NCI-H2196 treated with DMSO at 0.1 percent for 48 hours (cell line): ENCODE data around the gene PRKCE.

Experiments
- DNase-seq: peaks from one replicate; lab custom pipeline; 2025; ENCODE audit not compliant: unreplicated experiment; lab: John Stamatoyannopoulos, UW

The PRKCE gene

GRCh38 chr2:46058140-46058539 lies 406.7 kb downstream of the PRKCE start:
- no peak for DNase-seq

GRCh38 chr2:46062637-46063412 lies 411.4 kb downstream of the PRKCE start:
- DNase-seq = peak; percentile 52

- DNase-seq = no peak
Measured at GRCh38 chr2:46064396-46064795, 412.9 kb downstream of the PRKCE start.

- DNase-seq = no peak
Measured at GRCh38 chr2:46065152-46065551, 413.7 kb downstream of the PRKCE start.

GRCh38 chr2:46066116-46066515 lies 414.6 kb downstream of the PRKCE start:
- no peak for DNase-seq

- no peak for DNase-seq
Measured at GRCh38 chr2:46066601-46067000, 415.1 kb downstream of the PRKCE start.

- no peak for DNase-seq
Measured at GRCh38 chr2:46067062-46067461, 415.6 kb downstream of the PRKCE start.

GRCh38 chr2:46067501-46068305 lies 416.2 kb downstream of the PRKCE start:
- DNase-seq = no peak

- no peak for DNase-seq
Measured at GRCh38 chr2:46068636-46069035, 417.2 kb downstream of the PRKCE start.

- no peak for DNase-seq
Measured at GRCh38 chr2:46071074-46071473, 419.6 kb downstream of the PRKCE start.

GRCh38 chr2:46072101-46072820 lies 420.8 kb downstream of the PRKCE start:
- DNase-seq = no peak

GRCh38 chr2:46073540-46074046 lies 422.1 kb downstream of the PRKCE start:
- DNase-seq = no peak

- DNase-seq = no peak
Measured at GRCh38 chr2:46074501-46074900, 423.0 kb downstream of the PRKCE start.

GRCh38 chr2:46075848-46076247 lies 424.4 kb downstream of the PRKCE start:
- no peak for DNase-seq

- no peak for DNase-seq
Measured at GRCh38 chr2:46076251-46076650, 424.8 kb downstream of the PRKCE start.

GRCh38 chr2:46076875-46077274 lies 425.4 kb downstream of the PRKCE start:
- no peak for DNase-seq

- no peak for DNase-seq
Measured at GRCh38 chr2:46077522-46078107, 426.1 kb downstream of the PRKCE start.

GRCh38 chr2:46079985-46080560 lies 428.6 kb downstream of the PRKCE start:
- DNase-seq = no peak

GRCh38 chr2:46082531-46083485 lies 431.3 kb downstream of the PRKCE start:
- no peak for DNase-seq
